WTC11 (cell line): ENCODE measurements around the gene NOC2L. TPM values are rescaled to one million over a fixed set of nuclear protein-coding genes. Genes with fewer than 3 reads are reported as not detected.

Source experiments
- ARID4B ChIP-seq: sonication (generic); formaldehyde crosslinking; IDR thresholded peaks from 2 replicates; pipeline ENCODE4 v1.8.0; 2023; ENCODE audit warnings: missing genetic modification reagents, mild to moderate bottlenecking, borderline replicate concordance
- ATF1 ChIP-seq: sonication (generic); formaldehyde crosslinking; IDR thresholded peaks from 2 replicates; pipeline ENCODE4 v1.8.1; 2023; ENCODE audit warnings: mild to moderate bottlenecking, moderate library complexity, missing genetic modification reagents
- ATF6 ChIP-seq: sonication (generic); formaldehyde crosslinking; IDR thresholded peaks from 2 replicates; pipeline ENCODE4 v1.8.1; 2023; ENCODE audit warnings: mild to moderate bottlenecking, missing genetic modification reagents
- CREM ChIP-seq: sonication (generic); formaldehyde crosslinking; IDR thresholded peaks from 2 replicates; pipeline ENCODE4 v1.8.1; 2022; ENCODE audit warnings: mild to moderate bottlenecking, missing genetic modification reagents, moderate library complexity
- CTCF ChIP-seq: fragments of 200-600 bp; IDR thresholded peaks from 2 replicates; pipeline ENCODE4 v1.8.0; 2022; ENCODE audit warnings: antibody characterized with exemption
- E2F1 ChIP-seq: sonication (generic); formaldehyde crosslinking; IDR thresholded peaks from 2 replicates; pipeline ENCODE4 v1.8.0; 2022; ENCODE audit warnings: mild to moderate bottlenecking, missing genetic modification reagents
- ESRRA ChIP-seq: sonication (generic); formaldehyde crosslinking; IDR thresholded peaks from 2 replicates; pipeline ENCODE4 v1.8.1; 2022; ENCODE audit warnings: mild to moderate bottlenecking, missing genetic modification reagents, borderline replicate concordance
- MLX ChIP-seq: sonication (generic); formaldehyde crosslinking; IDR thresholded peaks from 2 replicates; pipeline ENCODE4 v1.8.1; 2023; ENCODE audit warnings: mild to moderate bottlenecking, missing genetic modification reagents, moderate library complexity
- MYBL2 ChIP-seq: sonication (generic); formaldehyde crosslinking; IDR thresholded peaks from 2 replicates; pipeline ENCODE4 v1.8.1; 2023; ENCODE audit warnings: mild to moderate bottlenecking, moderate library complexity, missing genetic modification reagents
- NFYB ChIP-seq: sonication (generic); formaldehyde crosslinking; conservative IDR thresholded peaks from 2 replicates; pipeline ENCODE4 v1.8.0; 2022; ENCODE audit warnings: low read depth, missing genetic modification reagents
- NR2C2 ChIP-seq: sonication (generic); formaldehyde crosslinking; IDR thresholded peaks from 2 replicates; pipeline ENCODE4 v1.8.0; 2022; ENCODE audit warnings: mild to moderate bottlenecking, missing genetic modification reagents
- SMAD3 ChIP-seq: sonication (generic); formaldehyde crosslinking; IDR thresholded peaks from 2 replicates; pipeline ENCODE4 v1.8.0; 2022; ENCODE audit warnings: missing genetic modification reagents, mild to moderate bottlenecking, borderline replicate concordance
- SP1 ChIP-seq: sonication (generic); formaldehyde crosslinking; conservative IDR thresholded peaks from 2 replicates; pipeline ENCODE4 v1.8.1; 2022; ENCODE audit warnings: missing genetic modification reagents
- TCF7 ChIP-seq: sonication (generic); formaldehyde crosslinking; IDR thresholded peaks from 2 replicates; pipeline ENCODE4 v1.8.0; 2022; ENCODE audit warnings: mild to moderate bottlenecking, low read depth, missing genetic modification reagents, moderate library complexity
- TEAD1 ChIP-seq: sonication (generic); formaldehyde crosslinking; IDR thresholded peaks from 2 replicates; pipeline ENCODE4 v1.8.0; 2022; ENCODE audit warnings: mild to moderate bottlenecking, missing genetic modification reagents
- ZBTB21 ChIP-seq: sonication (generic); formaldehyde crosslinking; IDR thresholded peaks from 2 replicates; pipeline ENCODE4 v1.8.1; 2023; ENCODE audit warnings: mild to moderate bottlenecking, missing genetic modification reagents, borderline replicate concordance
- ZNF138 ChIP-seq: sonication (generic); formaldehyde crosslinking; conservative IDR thresholded peaks from 2 replicates; pipeline ENCODE4 v1.8.1; 2022; ENCODE audit warnings: mild to moderate bottlenecking, moderate library complexity, missing genetic modification reagents
- ZNF416 ChIP-seq: fragments of 250-450 bp; sonication (Bioruptor Pico); IDR thresholded peaks from 2 replicates; pipeline ENCODE4 v1.9.0; 2021; ENCODE audit warnings: mild to moderate bottlenecking, inconsistent platforms
- ZNF671 ChIP-seq: fragments of 250-450 bp; sonication (Bioruptor Pico); IDR thresholded peaks from 2 replicates; pipeline ENCODE4 v1.8.0; 2021; ENCODE audit warnings: mild to moderate bottlenecking
- total RNA-seq: library from RNA; stranded (reverse); gene quantifications from 3 replicates; pipeline ENCODE4 v1.2.3, GENCODE V29; 2021
- TF ChIP-seq, protein P1 (sequence below): sonication (generic); formaldehyde crosslinking; IDR thresholded peaks from 2 replicates; pipeline ENCODE4 v1.8.1; 2023; ENCODE audit warnings: mild to moderate bottlenecking, missing genetic modification reagents, borderline replicate concordance
- TF ChIP-seq, protein P2 (sequence below): sonication (generic); formaldehyde crosslinking; IDR thresholded peaks from 2 replicates; pipeline ENCODE4 v1.8.1; 2022; ENCODE audit warnings: low read depth, missing genetic modification reagents, borderline replicate concordance
- TF ChIP-seq, protein P3 (sequence below): fragments of 250-450 bp; sonication (Bioruptor Pico); IDR thresholded peaks from 2 replicates; pipeline ENCODE4 v1.8.0; 2021; ENCODE audit warnings: mild to moderate bottlenecking

The NOC2L gene
- total RNA-seq, 1 experiment from 2014 or later, result 182 TPM

DNA sequence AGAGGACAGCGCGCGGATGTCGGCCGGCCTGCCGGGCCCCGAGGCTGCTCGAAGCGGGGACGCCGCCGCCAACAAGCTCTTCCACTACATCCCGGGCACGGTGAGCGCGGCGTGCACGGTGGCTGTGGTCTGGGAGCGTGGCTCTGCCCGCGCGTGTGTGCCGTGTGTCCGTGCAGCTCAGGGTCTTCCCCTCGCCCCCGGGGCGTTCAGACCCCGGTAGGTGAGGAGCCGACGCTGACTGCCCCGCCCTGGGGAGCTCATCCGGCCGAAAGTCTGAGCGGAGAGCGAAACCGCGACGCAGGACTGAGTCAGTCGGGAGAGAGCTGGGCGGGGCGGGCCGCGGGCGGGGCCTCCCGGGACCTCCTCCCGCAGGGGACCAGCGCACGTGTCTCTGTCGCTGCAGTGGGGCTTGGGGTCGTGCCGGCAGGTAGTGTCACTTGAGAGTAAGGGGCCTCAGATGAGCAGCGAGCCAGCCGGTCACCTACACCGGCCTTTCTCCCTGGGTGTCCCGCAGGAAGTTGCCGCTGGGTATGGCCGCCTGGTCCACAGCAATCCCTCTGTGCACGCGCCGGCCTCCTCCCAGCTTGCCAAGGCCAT lies 7.7 kb upstream of the NOC2L start (continued):
- no peak for TF ChIP-seq TEAD1
- TF ChIP-seq CREM, result no peak
- no peak for TF ChIP-seq ATF1 (CRISPR knock-in tag)
- TF ChIP-seq ZNF416 (CRISPR knock-in tag), result no peak
- TF ChIP-seq, protein P1, sequence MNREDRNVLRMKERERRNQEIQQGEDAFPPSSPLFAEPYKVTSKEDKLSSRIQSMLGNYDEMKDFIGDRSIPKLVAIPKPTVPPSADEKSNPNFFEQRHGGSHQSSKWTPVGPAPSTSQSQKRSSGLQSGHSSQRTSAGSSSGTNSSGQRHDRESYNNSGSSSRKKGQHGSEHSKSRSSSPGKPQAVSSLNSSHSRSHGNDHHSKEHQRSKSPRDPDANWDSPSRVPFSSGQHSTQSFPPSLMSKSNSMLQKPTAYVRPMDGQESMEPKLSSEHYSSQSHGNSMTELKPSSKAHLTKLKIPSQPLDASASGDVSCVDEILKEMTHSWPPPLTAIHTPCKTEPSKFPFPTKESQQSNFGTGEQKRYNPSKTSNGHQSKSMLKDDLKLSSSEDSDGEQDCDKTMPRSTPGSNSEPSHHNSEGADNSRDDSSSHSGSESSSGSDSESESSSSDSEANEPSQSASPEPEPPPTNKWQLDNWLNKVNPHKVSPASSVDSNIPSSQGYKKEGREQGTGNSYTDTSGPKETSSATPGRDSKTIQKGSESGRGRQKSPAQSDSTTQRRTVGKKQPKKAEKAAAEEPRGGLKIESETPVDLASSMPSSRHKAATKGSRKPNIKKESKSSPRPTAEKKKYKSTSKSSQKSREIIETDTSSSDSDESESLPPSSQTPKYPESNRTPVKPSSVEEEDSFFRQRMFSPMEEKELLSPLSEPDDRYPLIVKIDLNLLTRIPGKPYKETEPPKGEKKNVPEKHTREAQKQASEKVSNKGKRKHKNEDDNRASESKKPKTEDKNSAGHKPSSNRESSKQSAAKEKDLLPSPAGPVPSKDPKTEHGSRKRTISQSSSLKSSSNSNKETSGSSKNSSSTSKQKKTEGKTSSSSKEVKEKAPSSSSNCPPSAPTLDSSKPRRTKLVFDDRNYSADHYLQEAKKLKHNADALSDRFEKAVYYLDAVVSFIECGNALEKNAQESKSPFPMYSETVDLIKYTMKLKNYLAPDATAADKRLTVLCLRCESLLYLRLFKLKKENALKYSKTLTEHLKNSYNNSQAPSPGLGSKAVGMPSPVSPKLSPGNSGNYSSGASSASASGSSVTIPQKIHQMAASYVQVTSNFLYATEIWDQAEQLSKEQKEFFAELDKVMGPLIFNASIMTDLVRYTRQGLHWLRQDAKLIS (CRISPR knock-in tag), result no peak
- no peak for TF ChIP-seq ESRRA (CRISPR knock-in tag)
- TF ChIP-seq ZBTB21, result no peak
- peak; percentile 51; the same call in 1 of the 2 replicates for TF ChIP-seq SP1
- TF ChIP-seq CTCF, result no peak
- TF ChIP-seq NFYB, result no peak
- no peak for TF ChIP-seq ZNF671 (CRISPR knock-in tag)
- no peak for TF ChIP-seq ARID4B (CRISPR knock-in tag)
- TF ChIP-seq MLX (CRISPR knock-in tag), result no peak
- TF ChIP-seq MYBL2 (CRISPR knock-in tag), result no peak
- TF ChIP-seq NR2C2 (CRISPR knock-in tag), result no peak
- TF ChIP-seq, protein P2, sequence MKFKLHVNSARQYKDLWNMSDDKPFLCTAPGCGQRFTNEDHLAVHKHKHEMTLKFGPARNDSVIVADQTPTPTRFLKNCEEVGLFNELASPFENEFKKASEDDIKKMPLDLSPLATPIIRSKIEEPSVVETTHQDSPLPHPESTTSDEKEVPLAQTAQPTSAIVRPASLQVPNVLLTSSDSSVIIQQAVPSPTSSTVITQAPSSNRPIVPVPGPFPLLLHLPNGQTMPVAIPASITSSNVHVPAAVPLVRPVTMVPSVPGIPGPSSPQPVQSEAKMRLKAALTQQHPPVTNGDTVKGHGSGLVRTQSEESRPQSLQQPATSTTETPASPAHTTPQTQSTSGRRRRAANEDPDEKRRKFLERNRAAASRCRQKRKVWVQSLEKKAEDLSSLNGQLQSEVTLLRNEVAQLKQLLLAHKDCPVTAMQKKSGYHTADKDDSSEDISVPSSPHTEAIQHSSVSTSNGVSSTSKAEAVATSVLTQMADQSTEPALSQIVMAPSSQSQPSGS, result no peak
- no peak for TF ChIP-seq E2F1 (CRISPR knock-in tag)
- TF ChIP-seq ZNF138 (CRISPR knock-in tag), result no peak
- no peak for TF ChIP-seq SMAD3 (CRISPR knock-in tag)
- TF ChIP-seq ATF6 (CRISPR knock-in tag), result no peak
- TF ChIP-seq, protein P3, sequence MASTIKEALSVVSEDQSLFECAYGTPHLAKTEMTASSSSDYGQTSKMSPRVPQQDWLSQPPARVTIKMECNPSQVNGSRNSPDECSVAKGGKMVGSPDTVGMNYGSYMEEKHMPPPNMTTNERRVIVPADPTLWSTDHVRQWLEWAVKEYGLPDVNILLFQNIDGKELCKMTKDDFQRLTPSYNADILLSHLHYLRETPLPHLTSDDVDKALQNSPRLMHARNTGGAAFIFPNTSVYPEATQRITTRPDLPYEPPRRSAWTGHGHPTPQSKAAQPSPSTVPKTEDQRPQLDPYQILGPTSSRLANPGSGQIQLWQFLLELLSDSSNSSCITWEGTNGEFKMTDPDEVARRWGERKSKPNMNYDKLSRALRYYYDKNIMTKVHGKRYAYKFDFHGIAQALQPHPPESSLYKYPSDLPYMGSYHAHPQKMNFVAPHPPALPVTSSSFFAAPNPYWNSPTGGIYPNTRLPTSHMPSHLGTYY (CRISPR knock-in tag), result no peak
- TF ChIP-seq TCF7, result no peak
